Kidney glomerular epithelial cell (primary cell): Measurements from ENCODE around the gene ALG1.
"Not testable (repeated sequence)": the region's sequence is repeated elsewhere in the genome, so short reads cannot be mapped to it uniquely, and the experiment has no call there.

ENCODE experiments used
- DNase-seq: peaks from one replicate; lab custom pipeline; 2025; lab: John Stamatoyannopoulos, UW

Gene ALG1

DNA sequence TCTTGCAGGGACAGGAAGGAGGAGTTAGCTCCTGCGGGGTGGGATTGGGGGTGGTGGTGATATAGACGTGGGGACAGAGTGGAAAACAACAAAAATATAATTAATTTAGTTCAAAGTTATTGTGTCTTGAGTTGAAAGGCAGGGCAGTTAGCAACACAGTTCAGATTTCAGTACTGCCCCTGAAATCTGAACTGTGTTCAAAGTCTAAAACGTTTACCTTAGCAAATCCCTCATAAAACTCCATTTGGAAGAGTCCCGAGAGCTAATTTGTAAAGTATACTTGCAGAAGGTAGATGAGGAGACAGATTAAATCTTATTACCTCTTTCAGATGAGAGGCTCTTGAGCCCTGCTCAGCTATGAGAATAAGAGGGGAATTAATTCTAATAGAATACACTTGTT lies 27.5 kb downstream of the ALG1 start:
- not testable (repeated sequence) for DNase-seq

DNA sequence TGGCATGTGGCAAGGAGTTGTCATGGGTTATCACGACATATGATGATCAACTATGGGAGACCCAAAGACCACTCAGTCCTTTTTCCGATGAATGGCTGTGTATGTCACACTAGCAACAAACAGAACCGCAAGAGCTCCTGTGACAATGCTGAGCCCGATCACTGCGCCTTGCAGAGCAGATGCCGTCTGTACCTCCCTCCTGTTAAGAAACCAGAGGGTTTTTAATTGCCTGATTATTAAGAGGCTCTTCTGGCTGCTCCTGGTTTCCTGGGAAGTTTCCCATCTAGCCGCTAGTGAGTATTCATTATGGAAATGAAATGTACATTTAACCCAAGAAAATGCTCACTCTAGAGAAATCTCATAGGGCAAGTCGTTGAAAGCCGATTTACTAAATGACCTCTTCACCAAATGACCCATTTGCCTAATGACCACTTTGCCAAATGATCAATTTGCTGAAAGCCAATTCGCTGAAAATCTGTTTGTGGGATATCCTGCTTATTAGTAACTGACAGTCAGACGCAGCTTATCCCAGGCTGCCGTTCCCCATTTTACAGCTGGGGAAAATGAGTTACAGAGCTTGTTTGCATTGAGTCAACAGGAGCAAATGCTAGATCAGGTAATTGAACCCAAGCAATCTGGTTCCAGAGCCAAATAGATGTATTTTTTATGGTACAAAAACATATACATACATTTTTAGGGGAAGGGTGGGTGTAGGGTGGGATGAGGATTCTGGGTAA lies 31.8 kb downstream of the ALG1 start:
- not testable (repeated sequence) for DNase-seq

DNA sequence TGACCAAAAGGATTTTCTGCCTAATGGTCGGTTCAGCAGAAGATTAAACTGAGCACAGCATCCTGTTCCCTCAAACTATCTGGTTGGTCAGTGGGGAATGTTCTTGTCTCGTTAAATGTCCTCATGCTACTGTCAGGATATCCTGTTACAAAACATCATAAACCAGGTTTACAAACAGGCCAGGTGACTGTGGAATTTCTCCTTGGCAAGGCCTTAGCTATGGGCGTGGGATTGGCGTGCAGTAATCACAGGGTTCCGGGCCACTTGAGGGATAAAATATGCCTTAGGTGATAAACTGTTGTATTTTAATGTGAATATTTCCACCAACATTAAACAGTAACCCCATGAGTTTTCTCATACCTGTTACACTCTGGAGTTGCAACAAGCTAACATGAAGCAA lies 33.4 kb downstream of the ALG1 start:
- DNase-seq: not testable (repeated sequence)

DNA sequence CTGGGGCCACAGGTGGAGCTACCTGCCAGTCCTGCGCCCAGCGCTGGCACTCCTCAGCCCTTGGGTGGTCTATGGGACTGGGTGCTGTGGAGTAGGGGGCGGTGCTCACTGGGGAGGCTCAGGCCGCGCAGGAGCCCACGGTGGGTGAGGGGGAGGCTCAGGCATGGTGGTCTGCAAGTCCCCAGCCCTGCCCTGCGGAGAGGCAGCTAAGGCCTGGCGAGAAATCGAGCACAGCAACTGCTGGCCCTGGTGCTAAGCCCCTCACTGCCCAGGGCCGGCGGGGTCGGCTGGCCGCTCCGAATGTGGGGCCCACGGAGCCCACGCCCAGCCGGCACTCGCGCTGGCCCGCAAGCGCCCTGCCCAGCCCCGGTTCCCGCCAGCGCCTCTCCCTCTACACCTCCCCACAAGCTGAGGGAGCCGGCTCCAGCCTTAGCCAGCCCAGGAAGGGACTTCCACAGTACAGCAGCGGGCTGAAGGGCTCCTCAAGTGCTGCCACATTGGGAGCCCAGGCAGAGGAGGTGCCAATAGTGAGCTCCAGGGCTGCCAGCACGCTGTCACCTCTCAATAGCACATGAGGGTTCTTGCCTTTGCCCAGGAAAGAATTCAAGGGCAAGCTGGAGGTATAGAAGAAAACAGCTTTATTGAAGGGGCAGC lies 37.0 kb downstream of the ALG1 start:
- no peak for DNase-seq

DNA sequence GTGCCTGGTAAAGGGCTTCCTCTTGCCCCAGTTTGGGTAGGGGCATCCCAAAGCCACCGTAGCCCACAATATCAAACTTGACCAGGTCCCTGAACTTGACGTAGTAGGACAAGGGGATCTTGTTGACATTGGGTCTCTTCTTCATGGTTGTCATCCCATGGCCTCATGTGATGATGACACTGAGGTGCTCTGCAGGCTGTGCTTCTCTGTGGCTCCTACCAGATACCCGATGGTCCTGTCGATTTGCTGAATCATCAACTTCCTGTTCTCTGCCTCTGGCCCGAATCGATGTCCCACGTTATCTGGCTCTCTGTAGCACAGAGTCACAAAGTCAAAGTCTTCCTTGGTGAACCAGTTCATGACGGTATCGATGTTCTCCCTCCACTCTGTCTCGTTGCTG lies 39.3 kb downstream of the ALG1 start:
- not testable (repeated sequence) for DNase-seq

DNA sequence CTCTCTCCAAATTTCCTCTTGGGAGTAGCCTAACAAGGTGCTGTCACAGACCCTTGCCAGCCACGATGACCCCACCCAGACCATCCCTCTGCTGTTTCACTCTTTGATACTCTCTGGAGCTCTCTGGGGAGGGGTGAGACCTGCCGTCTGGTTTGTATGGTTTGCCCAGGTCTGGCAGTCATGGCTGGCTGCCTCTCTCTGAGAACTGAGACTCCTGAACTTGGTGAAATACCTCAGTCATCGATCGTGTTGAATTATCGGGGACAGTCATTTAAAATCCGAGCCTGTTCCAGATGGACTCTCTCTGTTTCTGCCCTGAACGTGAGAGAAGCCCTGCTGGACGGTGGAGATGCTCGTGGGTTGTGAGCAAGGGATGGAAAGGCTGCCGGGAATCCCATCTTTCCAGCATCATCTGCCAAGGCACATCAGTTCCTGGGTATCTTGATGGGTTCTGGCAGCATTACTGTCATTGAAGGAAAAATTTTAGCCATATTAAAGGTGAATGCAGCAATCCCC lies 45.2 kb downstream of the ALG1 start:
- not testable (repeated sequence) for DNase-seq

DNA sequence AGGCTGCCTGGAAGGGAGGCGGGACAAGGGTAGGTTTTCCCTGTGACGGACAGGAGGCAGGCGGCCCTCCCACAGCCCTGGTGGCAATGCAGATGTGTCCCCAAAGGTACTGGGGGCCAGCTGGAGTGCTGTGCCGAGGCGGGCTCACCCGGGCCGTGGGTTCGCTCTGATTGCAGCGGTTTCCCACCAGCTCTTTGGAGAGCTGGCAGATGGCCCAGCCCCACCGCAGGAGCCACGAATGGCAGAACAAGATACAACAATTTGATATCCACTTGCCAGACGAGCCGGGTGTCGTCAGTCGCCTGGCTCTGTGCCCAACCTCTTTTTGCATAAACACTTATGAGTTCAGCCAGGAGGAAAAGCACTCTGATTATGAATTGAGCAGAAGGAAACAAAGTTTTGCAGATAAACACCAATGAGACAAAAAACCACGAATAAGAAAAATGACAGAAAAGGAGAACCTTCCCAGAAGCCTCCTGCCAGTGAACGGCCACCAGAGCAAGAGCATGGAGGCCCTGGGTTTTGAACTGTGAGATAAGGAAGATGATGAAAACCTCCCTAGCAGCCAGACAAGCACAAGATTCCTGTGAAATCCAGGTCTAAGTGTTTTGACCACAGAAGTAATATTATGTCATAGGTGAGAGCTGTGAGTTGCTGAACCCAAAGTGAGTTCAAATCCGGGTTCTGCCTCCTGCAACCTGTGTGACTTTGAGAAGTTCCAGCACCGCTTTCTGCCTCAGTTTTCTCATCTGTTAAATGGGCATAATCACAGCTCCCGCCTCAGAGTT lies 45.9 kb downstream of the ALG1 start:
- peak; percentile 2 for DNase-seq

DNA sequence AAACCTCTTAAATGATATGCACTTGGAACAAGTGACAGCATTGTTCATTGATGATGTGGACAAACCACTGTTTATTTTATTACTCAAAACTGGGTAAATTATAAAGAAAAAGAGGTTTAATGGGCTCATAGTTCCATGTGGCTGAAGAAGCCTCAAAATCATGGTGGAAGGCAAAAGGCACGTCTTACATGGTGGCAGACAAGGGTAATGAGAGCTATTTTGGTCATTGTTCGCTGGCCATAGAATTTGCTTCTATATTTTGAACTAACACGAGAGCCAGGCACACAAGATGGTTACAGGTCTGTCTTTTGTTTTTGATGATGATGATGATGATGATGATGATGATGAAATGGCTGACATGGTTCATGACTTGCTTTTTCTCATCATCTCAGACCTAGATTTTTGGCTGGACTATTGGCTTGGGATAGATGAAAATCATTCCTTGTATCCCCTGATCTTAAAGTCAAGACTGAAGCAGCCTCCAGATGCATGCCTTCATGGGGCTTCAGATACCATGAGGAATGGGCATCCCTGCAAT lies 59.9 kb downstream of the ALG1 start:
- DNase-seq: not testable (repeated sequence)

DNA sequence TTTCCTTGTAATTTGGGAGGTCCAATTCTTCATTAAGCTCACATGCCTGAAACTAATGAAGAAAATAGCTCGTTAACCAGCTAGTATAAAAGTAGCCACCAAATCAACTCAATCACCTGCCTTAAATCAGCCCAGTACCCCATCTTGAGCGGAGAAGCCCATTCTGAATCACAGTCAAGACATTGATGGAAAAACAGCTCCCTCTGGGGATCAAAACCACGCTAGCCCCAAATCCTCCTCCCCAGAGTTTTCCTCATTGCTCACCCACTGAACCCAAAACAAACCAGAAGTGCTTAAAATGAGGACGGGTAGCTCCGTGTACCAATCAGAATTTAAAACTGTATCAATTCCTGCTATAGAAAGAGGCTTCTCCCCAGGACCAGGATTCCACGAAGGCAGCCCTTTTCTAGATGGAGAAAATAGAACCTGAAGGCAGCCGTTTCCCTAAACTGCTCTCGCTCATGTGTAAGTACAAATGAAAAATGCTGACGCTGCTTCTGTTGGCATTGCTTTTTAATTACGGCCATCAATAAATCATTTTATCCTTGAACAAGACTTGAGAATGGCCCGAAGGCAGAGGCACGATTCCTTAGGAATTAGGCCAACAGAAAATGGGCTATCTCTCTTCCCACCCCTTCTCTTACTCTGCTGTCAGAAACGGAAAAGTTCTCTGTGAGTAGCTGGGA lies 61.4 kb downstream of the ALG1 start:
- not testable (repeated sequence) for DNase-seq

DNA sequence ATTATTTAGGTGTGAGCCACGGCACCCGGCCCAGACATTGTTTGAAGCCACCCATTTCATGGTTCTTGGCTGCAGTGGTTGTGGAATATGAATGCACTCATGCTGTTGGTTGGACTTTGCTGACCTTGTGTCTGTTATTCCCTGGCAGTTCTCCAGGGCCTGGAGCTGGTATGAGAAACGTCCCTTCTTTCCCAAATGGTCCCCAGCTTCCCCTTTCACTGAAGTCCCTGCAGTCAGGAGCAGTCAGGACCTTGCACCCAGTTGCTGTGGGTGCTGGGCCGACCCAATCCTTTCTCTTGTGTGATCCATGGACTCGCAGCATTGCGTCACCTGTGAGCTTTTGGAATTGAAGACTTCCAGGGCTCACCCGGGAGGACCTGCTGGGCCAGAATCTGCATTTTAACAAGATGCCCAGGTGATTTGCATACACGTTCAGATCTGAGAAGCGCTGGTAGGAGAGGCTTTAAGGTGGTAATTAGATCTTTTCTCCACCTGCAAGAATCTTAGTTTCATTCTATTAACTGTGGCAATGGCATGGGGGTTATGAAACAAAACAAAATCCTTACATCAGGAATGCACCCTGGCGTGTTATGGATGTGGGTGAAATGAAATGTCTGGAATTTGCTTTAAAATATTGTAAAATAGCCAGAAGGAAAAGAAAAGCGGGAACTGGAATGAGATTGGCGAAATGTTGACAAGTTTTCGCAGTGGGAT lies 63.3 kb downstream of the ALG1 start:
- not testable (repeated sequence) for DNase-seq
